Spleen (tissue), 11 donors: Measurements from ENCODE around the gene CCDC110. TPM values are rescaled to one million over a fixed set of nuclear protein-coding genes. Genes with fewer than 3 reads are reported as not detected.
A peak's percentile ranks its signal among the peaks of the same experiment; 100 is the strongest.

Experiments used
- DNase-seq: peaks from one replicate; pipeline ENCODE4 v3.0.0-alpha.2; 2020
- H3K27ac ChIP-seq, 8 donors: fragments of 200-600 bp; sonication (generic) in 7 of 8; 1 replicate in 4 of 8; 2 replicates in 4 of 8; pipeline versions ENCODE4 v1.5.0 to v1.8.0; 2016 to 2021; ENCODE audit warnings: inconsistent platforms in 4 of 8, mild to moderate bottlenecking in 4 of 8, moderate library complexity in 1 of 8
- H3K27me3 ChIP-seq, 7 donors: fragments of 200-600 bp; sonication (generic) in 6 of 7; replicated peaks in 1 of 7; 1 replicate in 4 of 7; 2 replicates in 3 of 7; pipeline versions ENCODE4 v1.5.0 to v1.8.0; 2016 to 2021; ENCODE audit warnings: inconsistent platforms in 3 of 7, mild to moderate bottlenecking in 1 of 7
- H3K36me3 ChIP-seq, 6 donors: fragments of 200-600 bp; sonication (generic) in 5 of 6; 1 replicate in 4 of 6; 2 replicates in 2 of 6; pipeline versions ENCODE4 v1.5.0 to v1.8.0; 2016 to 2021; ENCODE audit warnings: inconsistent platforms in 2 of 6
- H3K4me1 ChIP-seq, 6 donors: fragments of 200-600 bp; sonication (generic) in 5 of 6; 1 replicate in 3 of 6; 2 replicates in 3 of 6; pipeline versions ENCODE4 v1.5.0 to v1.8.0; 2016 to 2021; ENCODE audit warnings: inconsistent platforms in 3 of 6
- H3K4me3 ChIP-seq, 8 donors: fragments of 200-600 bp; sonication (generic) in 7 of 8; 1 replicate in 4 of 8; 2 replicates in 4 of 8; pipeline versions ENCODE4 v1.5.0 to v1.8.0; 2016 to 2021; ENCODE audit warnings: inconsistent platforms in 4 of 8, mild to moderate bottlenecking in 4 of 8, moderate library complexity in 2 of 8
- H3K9me3 ChIP-seq, 8 donors: fragments of 200-600 bp; sonication (generic) in 7 of 8; 1 replicate in 4 of 8; 2 replicates in 4 of 8; pipeline versions ENCODE4 v1.5.0 to v1.8.0; 2016 to 2021; ENCODE audit warnings: inconsistent platforms in 4 of 8
- POLR2A ChIP-seq, 3 donors: fragments of 450-650 bp; IDR thresholded peaks; one replicate each; pipeline ENCODE4 v1.5.1; 2017; ENCODE audit warnings: antibody characterized with exemption in 3 of 3, mild to moderate bottlenecking in 1 of 3
- POLR2AphosphoS5 ChIP-seq, 3 donors: sonication (generic); formaldehyde crosslinking; IDR thresholded peaks; one replicate each; pipeline ENCODE4 v1.5.1; 2017; ENCODE audit warnings: antibody characterized with exemption in 3 of 3
- WGBS, 5 donors: extraction: QIAGEN DNeasy Blood & Tissue Kit in 3 of 5; methylation state at CpG; one replicate each; pipeline versions ENCODE4 v1.1.5 to v1.1.7; 2013 to 2018; 5-methylcytosine and 5-hydroxymethylcytosine counted together
- intact Hi-C: fragments of 100-400 bp; cut with DNase I; formaldehyde crosslinking; loops from one replicate; pipeline ENCODE4 v1.15.0; 2023; ENCODE audit warnings: low total_unique reads
- polyA plus RNA-seq, 3 donors: library from polyadenylated mRNA; stranded (reverse); fragments of 200-250 nt; gene quantifications; one replicate each; pipeline ENCODE4 v1.2.1, GENCODE V29; 2013
- total RNA-seq, 7 donors: library from RNA; depleted of rRNA in 3 of 7; stranded (reverse); fragments of >200 nt in 3 of 7; fragmentation: NEBNext Ultra II Directional in 4 of 7; extraction: Animal tissue kit (Norgen Biotek cat#: 25700) in 4 of 7; gene quantifications; one replicate each; pipeline versions ENCODE4 v1.1.0 to v1.2.1, GENCODE V29; 2016 to 2021
- TF ChIP-seq, protein P1 (sequence below), 11 experiments: fragments of 200-600 bp in 7 of 11; fragments of 450-650 bp in 4 of 11; sonication (generic) in 4 of 11; IDR thresholded peaks in 8 of 11; conservative IDR thresholded peaks in 3 of 11; 1 replicate in 7 of 11; 2 replicates in 4 of 11; pipeline versions ENCODE4 v1.4.0 to v1.8.0; 2016 to 2021; ENCODE audit warnings: antibody characterized with exemption in 11 of 11, inconsistent platforms in 4 of 11, mild to moderate bottlenecking in 1 of 11
- donor health status: healthy with polysubstance abuse.
- donor health status: DM: no; HTN: no; CAD: no; lungs with moderate emphysema.
- donor health status: DM: no; HTN: no; CAD: no.
- donor health status: Bipolar disorder and iron deficiency.
- donor health status: healthy.
- donor health status: DM: no; HTN: no; CAD: no.
- donor health status: DM: yes; HTN: yes; CAD: no.

The CCDC110 gene
- total and polyA plus RNA-seq, 10 donors = 0.20 to 4.7 (median 0.70) TPM

DNA sequence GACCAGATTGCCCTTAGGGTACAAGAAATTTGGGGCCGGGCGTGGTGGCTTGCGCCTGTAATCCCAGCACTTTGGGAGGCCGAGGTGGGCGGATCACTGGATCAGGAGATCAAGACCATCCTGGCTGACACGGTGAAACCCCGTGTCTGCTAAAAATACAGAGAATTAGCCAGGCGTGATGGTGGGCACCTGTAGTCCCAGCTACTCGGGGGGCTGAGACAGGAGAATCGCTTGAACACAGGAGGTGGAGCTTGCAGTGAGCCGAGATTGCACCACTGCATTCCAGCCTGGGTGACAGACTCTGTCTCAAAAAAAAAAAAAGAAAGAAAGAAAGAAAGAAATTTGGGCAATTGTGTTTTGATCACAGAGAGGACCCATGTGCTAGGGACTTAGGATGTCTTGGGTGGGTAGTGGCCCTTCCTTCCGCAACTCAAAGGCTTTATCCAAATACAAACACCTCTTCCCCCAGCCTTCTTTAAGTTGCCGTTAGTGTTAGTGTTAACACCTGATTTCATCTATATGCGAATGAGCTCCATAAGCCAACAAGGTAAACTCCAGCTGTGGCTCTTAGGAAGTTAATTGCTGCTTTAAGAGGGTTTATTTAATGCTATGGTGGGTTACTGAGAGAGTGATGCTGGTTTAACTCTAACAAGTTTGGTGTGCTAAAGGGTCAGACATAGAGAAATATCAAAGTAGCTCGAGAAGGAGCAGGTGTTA, 8.6 kb upstream of the CCDC110 start:
- intact Hi-C loops = no loop called here
- Histone ChIP-seq H3K36me3 (no peaks in the 10 kb centered on the region), H3K27ac (peak overlapping the region in 2 of 8 donors; percentile 32 to 46), H3K4me3 (no peak overlapping the region), H3K9me3 (no peaks in the 10 kb centered on the region), H3K27me3 (peaks cover 0 to 22% (median 0%) of the 10 kb centered on the region in 7 donors), H3K4me1 (no peaks in the 10 kb centered on the region)
- WGBS, 5 donors = 61 to 71% (median 63%) methylated on average over 15 of the region's 15 CpGs
- TF ChIP-seq POLR2A (IDR thresholded peaks at IDR 0.05) = no peak
- TF ChIP-seq, protein P1, sequence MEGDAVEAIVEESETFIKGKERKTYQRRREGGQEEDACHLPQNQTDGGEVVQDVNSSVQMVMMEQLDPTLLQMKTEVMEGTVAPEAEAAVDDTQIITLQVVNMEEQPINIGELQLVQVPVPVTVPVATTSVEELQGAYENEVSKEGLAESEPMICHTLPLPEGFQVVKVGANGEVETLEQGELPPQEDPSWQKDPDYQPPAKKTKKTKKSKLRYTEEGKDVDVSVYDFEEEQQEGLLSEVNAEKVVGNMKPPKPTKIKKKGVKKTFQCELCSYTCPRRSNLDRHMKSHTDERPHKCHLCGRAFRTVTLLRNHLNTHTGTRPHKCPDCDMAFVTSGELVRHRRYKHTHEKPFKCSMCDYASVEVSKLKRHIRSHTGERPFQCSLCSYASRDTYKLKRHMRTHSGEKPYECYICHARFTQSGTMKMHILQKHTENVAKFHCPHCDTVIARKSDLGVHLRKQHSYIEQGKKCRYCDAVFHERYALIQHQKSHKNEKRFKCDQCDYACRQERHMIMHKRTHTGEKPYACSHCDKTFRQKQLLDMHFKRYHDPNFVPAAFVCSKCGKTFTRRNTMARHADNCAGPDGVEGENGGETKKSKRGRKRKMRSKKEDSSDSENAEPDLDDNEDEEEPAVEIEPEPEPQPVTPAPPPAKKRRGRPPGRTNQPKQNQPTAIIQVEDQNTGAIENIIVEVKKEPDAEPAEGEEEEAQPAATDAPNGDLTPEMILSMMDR (IDR thresholded peaks at IDR 0.05 in 8 of 11, conservative IDR thresholded peaks at IDR 0.05 in 3 of 11) = no peak
- DNase-seq = no peak

DNA sequence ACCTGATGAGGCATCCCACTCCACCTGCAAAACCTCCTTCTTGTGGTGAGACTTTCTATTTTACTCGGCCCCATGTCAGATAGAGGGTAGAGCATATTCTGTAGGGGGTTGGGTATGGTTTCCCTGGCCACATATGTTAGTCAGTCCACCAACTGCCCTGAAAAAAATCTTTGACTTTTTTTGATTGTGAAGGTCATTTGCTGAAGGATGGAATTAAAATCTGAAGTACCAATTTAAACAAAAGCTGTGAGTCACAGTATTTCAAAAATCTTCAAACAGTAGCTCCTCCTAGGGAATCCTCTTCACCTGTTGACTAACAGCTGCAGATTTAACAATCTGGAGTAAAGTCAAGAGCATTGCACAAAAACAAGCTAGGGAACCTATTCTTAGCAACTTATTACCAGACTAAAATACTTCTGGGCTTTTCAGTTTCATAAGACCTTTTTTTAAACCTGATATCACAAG, 8.0 kb upstream of the CCDC110 start:
- DNase-seq = no peak
- Histone ChIP-seq H3K27ac (peak overlapping the region in 1 of 8 donors; percentile 32), H3K36me3 (no peaks in the 10 kb centered on the region), H3K4me3 (no peak overlapping the region), H3K4me1 (no peaks in the 10 kb centered on the region), H3K9me3 (no peaks in the 10 kb centered on the region), H3K27me3 (peaks cover 0 to 22% (median 0%) of the 10 kb centered on the region in 7 donors)
- intact Hi-C loops = no loop called here
- no peak for TF ChIP-seq POLR2A (IDR thresholded peaks at IDR 0.05)
- TF ChIP-seq, protein P1 (IDR thresholded peaks at IDR 0.05 in 8 of 11, conservative IDR thresholded peaks at IDR 0.05 in 3 of 11) = no peak
- no peak for TF ChIP-seq POLR2AphosphoS5 (IDR thresholded peaks at IDR 0.05)
- WGBS, 5 donors = 52 to 74% (median 62%) methylated on average over 1 of the region's 1 CpG

DNA sequence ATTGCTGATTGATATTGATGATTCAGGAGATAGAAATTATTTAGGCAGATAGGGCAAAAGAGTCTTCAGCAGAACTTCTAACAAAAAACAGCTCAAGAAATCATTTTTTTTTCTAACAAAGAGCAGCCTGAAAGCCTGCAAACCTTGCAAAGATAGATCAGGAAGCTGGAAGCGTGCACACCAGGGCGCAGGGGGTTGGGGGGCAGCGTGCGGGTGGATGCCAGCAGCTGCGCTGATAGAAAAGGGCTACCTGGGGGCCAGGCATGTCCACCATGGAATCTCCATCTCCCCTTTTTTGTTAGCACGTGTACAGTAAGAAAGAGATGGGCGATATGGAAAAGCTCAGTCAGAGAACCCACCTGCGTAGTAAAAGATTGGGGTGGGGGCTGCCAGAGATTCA, 1.7 kb upstream of the CCDC110 start:
- WGBS, 5 donors = 91 to 98% (median 93%) methylated on average over 8 of the region's 8 CpGs
- TF ChIP-seq POLR2AphosphoS5 (IDR thresholded peaks at IDR 0.05) = no peak
- no peak for TF ChIP-seq POLR2A (IDR thresholded peaks at IDR 0.05)
- TF ChIP-seq, protein P1 (IDR thresholded peaks at IDR 0.05 in 8 of 11, conservative IDR thresholded peaks at IDR 0.05 in 3 of 11) = no peak
- Histone ChIP-seq H3K9me3 (no peaks in the 10 kb centered on the region), H3K36me3 (no peaks in the 10 kb centered on the region), H3K27ac (no peak overlapping the region), H3K4me3 (no peak overlapping the region), H3K4me1 (peaks cover 5 to 24% (median 19%) of the 10 kb centered on the region in 6 donors), H3K27me3 (peaks cover 0 to 34% (median 0%) of the 10 kb centered on the region in 7 donors)
- intact Hi-C loops = loop anchor here (5.0 kb wide), 1 partner anchor 124 kb away; no protein-coding TSS in a partner anchor
- no peak for DNase-seq

DNA sequence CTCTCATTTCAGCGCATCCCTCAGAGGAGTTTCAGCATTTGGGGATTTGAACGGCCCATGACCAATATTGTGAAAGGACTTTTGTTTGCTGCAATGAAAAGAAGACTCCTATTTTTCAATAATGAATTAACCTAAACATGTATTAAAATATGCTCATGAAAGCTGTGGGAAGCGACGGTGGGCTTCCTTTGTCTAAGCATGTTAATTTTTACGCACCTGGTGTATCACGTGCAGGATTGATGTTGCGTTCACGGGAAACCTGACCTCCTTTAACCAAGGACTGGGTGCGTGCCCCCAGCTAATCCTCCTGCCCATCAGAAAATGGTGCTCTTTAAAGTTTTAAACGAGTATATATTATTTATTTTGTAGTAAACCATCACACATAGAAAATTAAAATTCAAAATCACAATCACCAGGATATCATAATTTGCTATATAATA, 590 bp upstream of the CCDC110 start:
- 32 to 43% (median 34%) methylated on average over 10 of the region's 10 CpGs for WGBS, 5 donors
- intact Hi-C loops = loop anchor here (5.0 kb wide), 1 partner anchor 125 kb away; no protein-coding TSS in a partner anchor
- Histone ChIP-seq H3K4me1 (peaks cover 5 to 24% (median 19%) of the 10 kb centered on the region in 6 donors), H3K4me3 (peak overlapping the region; percentile 56 to 87 (median 76)), H3K9me3 (no peaks in the 10 kb centered on the region), H3K36me3 (no peaks in the 10 kb centered on the region), H3K27ac (peak overlapping the region in 4 of 8 donors; percentile 67 to 82 (median 78)), H3K27me3 (peaks cover 0 to 30% (median 0%) of the 10 kb centered on the region in 7 donors)
- no peak for TF ChIP-seq POLR2A (IDR thresholded peaks at IDR 0.05)
- no peak for TF ChIP-seq POLR2AphosphoS5 (IDR thresholded peaks at IDR 0.05)
- TF ChIP-seq, protein P1 (IDR thresholded peaks at IDR 0.05 in 8 of 11, conservative IDR thresholded peaks at IDR 0.05 in 3 of 11) = no peak
- no peak for DNase-seq
